HG02852 (cell line): Measurements from ENCODE around the gene GNAL.
"Not testable (repeated sequence)": the region's sequence is repeated elsewhere in the genome, so short reads cannot be mapped to it uniquely, and the experiment has no call there.

Experiments used
- ATAC-seq: cut with Tn5 transposase; IDR thresholded peaks from one replicate; pipeline ENCODE4 v1.9.1; 2021; ENCODE audit warnings: mild to moderate bottlenecking, moderate library complexity; ENCODE audit not compliant: unreplicated experiment

The GNAL gene

DNA sequence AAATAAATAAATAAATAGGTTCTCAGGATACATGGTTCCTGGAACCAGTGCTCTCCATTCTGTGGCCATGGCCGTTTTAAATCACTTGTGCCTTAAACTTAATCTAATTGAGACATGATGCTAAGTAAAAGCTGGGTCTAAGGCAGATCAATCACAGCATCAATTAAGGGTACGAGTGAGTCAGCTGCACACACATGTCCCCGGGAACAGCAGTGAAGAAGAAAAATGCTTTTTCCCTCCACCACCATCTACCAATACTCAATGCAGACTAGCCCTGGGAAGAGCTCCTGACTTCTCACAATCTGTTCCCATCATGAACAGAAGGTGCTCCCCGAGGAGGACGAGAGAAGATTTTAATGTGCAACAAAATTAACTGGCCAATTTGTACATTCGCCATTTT, 155.4 kb downstream of the GNAL start:
- ATAC-seq, result no peak

DNA sequence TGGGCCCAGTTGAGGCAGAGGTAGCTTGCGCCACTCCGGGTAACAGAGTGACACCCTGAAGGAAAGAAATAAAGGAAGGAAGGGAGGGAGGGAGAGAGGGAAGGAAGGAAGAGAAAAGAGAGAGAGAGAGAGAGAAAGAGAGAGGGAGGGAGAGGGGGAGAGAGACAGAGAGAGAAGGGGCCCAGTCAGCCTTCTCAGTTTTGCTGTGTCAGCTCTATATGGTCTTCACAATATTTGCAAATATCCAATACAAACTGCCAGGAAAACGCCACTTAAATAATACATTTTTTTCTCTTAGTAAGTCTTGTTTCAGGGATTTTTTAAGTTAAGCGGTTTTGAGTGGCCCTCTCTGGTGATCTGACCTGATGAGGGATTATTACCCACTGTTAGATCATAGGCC, 156.6 kb downstream of the GNAL start:
- no peak for ATAC-seq

DNA sequence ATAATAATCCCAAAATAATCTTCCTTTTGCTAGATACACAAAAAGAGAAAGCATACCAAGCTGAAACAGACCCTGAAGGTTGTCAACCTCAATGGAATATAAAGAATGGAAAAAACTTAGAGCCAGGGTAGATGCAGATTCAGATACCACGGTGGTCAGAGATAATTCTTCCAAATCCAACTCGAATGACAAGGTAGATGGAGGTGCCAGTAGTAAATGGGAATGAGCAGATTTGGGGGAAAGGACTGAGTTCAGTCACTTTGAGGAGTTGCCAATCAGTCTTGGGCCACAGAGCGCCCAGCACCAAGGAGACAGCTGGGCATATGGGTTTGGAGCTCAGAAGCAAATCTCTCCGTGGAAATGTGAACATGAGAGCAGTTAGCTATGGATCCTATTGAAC, 158.7 kb downstream of the GNAL start:
- no peak for ATAC-seq

DNA sequence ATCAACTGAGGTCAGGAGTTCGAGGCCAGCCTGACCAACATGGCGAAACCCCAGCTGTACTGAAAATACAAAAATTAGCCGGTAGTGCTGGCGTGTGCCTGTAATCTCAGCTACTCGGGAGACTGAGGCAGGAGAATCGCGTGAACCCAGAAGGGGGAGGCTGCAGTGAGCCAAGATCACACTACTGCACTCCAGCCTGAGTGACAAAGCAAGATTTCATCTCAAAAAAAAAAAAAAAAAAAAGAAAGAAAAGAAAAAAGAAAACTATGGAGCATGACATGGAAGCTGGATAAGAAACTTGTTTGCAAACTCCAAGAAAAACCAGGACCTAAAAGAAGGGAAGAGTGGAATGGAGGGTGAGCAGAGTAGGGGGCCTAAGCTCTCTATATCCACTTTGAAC, 160.2 kb downstream of the GNAL start:
- ATAC-seq, result no peak

DNA sequence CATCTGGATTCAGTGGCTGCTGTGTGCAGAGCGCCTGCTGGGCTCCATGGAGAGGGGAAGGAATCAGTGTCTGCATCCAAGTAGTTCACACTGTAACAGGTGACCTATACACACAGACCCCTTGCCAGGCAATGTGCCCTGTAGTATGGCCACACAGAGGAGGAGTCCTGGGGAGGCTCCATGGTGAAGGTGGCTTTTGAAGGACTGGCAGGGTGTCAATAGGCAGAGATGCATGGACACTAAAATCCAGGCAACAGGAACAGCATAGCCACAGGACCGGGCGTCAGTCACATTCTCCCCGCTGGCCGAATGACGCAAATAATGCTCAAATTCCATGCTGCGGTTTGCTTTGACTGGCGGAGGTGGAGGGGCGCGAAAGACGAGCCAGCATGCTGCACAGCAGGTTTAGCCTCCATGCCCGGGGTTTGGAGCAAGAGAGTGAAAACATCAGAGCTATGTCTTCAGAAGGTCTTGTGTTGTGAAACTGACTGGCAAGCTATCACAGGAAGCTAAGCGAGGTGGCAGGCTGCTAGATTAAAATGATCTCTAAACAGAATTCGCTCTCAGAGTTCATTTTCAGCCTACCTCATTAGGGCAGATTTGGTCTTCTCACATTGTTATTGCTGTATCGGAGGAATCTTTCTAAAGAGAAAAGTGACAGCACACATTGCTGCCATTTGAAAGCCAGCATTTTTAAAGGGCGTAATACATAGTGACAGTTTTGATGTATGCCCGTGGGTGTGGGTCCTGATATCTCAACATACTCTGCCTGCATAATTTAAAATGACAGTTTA, 161.0 kb downstream of the GNAL start:
- ATAC-seq, result no peak

DNA sequence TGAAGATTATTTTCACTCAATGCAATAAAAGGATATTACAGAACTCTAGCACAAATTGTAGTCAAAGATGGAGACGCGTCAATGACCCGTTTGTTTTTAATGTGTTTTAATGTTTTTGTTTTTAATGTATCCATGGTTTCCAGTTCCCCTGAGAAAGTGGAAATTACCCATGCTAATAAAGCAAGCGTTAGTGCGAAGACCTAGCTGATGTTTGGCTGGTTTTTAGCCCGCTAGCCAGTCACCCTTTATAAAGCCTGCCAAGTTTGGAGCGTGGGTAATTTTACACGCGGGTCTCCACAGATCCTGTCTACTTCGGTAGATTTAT, 161.7 kb downstream of the GNAL start:
- ATAC-seq, result peak; percentile 39

DNA sequence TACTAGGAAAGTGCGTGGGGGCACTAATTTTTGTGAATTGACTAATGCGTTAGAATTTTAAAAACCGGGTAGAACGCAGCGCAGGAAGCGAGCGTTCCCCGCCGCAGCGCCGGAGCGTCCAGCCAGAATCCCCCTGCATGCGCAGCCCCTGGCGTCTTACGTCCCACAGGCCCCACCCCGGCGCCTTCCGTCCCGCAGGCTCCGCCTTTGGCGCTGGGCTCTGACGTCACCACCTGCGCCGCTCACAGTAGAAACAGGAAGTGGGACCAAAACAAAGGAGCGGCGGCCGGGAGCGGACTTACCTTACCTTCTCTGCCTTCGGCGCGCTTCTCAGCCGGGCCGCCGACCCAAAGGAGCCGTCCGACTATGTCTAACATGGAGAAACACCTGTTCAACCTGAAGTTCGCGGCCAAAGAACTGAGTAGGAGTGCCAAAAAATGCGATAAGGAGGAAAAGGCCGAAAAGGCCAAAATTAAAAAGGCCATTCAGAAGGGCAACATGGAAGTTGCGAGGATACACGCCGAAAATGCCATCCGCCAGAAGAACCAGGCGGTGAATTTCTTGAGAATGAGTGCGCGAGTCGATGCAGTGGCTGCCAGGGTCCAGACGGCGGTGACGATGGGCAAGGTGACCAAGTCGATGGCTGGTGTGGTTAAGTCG, 162.2 kb downstream of the GNAL start, which contains the start of gene CHMP1B:
Gene CHMP1B, plus strand, starts transcription at position 268 of the 660 bp plus-strand sequence. Its CDS starts 99 bp downstream, at position 367.
- peak; percentile 94 for ATAC-seq

DNA sequence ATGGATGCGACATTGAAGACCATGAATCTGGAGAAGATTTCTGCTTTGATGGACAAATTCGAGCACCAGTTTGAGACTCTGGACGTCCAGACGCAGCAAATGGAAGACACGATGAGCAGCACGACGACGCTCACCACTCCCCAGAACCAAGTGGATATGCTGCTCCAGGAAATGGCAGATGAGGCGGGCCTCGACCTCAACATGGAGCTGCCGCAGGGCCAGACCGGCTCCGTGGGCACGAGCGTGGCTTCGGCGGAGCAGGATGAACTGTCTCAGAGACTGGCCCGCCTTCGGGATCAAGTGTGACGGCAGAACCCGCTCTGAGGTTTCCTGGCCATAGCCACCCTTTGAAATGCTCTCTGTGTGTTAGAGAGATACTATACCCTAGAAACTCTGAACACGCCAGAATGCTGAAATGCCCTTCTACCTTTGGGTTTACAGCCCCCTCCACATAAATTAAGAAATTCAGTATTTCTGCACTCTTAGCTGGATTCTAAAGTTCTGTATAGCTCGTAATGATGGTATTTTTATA, 162.8 kb downstream of the GNAL start:
- peak; percentile 14 for ATAC-seq

DNA sequence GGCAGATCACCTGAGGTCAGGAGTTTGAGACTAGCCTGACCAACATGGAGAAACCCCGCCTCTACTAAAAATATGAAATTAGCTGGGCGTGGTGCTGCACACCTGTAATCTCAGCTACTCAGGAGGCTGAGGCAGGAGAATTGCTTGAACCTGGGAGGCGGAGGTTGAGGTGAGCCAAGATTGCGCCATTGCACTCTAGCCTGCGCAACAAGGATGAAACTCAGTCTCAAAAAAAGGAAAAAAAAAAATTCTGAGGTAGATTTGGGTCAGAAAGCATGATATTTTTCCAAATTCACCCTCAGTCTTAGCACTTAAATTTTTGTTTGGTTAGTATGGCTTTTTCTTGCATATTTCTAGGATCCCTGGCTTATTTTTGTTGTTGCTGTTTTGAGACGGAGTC, 165.5 kb downstream of the GNAL start:
- not testable (repeated sequence) for ATAC-seq

DNA sequence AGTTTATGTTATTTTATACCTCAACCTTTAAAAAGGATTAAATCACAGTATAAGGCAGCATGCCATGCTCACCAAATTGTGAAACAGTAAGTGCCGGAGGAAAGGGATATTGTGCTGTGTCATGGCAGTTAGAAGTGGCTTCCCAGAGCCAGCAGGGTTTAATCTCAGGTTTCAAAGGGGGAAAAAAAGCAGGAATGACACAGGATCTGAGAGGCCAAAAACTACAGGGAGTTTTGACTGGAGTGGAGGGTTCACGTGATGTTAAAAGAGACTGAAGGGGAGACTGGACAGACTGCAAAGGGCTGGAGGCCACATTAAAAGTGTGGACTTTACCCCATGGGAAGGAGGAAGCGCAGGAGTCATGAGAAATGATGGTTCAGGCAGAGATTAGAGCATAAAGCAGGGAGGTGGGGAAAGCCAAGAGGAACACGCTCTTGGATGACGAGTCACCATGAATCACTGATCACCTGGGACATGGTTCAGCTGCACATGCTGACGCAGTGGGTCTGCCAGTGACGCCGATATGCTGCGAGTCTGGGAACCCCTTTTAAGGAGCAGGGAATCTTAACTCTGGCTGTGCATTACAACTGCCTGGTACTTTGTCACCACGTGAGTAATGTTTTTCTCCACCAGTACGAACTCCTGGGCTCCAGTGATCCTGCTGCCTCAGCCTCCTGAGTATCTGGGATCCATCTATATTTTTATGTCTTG, 168.3 kb downstream of the GNAL start:
- no peak for ATAC-seq

DNA sequence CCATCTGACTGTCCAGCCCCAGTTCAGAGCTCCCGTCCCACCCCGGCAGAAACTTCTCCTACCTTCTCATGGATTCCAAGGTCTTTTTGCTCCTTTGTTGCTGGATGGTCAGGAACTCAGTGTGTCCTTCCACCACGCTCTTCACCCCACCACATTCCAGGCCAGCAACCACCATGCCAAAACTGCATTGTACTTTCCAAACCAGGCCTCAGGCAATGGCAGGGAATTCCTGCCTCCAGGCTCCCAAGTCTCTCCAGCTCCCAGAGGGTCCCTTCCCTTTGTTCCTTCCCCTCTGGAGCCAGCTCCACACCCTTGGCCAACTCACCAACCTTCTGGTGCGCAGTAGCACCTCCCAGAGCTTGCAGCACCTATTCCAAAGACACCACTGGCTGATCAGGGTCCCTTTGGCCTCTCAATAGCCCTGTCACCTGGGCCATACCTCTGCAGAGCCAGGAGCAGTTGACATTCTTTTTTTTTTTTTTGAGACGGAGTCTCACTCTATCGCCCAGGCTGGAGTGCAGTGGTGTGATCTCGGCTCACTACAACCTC, 170.3 kb downstream of the GNAL start:
- ATAC-seq, result no peak

DNA sequence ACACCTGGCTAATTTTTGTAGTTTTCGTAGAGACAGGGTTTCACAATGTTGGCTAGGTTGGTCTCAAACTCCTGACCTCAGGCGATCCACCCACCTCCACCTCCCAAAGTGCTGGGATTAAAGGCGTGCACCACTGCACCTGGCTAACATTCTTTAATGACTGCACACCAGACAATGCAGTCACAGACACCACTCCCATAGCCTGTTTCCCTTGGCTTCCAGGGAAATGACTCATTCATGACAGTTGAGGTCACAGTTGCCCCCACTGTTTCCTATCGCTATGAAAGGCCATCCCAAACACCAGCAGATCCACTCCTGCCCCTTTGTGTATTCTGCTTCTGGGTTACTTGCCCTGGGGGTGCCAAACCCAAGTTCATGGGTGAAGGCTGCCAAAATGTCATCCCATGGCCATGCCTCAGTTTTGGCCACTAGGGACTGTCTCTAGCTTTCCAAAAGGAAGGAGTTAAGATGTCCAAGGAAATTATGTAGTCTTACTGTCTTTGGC, 170.9 kb downstream of the GNAL start:
- no peak for ATAC-seq

DNA sequence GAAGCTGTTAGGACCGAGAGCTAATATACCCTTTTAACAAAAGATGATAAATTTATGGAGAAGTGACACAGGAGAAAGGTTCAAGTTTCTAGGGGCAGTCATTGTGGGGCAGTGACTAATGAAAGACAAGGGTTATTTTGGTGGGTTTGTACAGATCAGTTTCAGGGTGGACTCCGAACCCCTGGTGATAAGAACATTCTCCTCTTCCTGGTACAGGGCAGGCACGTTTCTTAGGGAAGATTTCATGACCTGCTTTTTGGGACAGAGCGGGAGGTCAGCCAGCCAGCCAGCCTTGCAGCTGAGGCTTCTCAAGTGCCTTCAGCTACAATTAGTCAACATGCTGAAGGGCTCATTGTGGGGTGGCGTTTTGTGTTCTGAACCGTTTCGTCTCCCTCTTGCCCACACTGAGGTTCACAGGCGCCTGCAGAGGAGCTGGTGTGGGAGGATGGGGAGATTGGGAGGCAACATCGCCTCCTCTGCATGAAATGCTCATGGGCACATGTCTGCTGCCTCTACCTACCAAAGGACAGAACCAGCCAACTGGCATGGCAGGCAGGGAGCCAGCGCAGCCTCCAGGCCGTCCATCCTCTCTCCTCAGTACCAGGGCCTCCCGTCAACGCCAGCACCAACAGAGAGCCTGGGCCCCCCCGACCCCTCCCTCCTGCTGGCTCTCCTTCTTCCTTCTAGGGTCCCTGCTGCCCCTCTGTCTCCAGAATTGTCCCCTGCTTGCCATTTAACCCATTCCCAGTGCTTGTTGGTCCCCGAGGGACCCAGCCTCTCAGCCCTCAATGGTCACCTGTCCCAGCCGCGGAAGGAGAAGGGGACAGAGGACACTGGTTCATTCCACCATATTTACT, 171.8 kb downstream of the GNAL start:
- no peak for ATAC-seq

DNA sequence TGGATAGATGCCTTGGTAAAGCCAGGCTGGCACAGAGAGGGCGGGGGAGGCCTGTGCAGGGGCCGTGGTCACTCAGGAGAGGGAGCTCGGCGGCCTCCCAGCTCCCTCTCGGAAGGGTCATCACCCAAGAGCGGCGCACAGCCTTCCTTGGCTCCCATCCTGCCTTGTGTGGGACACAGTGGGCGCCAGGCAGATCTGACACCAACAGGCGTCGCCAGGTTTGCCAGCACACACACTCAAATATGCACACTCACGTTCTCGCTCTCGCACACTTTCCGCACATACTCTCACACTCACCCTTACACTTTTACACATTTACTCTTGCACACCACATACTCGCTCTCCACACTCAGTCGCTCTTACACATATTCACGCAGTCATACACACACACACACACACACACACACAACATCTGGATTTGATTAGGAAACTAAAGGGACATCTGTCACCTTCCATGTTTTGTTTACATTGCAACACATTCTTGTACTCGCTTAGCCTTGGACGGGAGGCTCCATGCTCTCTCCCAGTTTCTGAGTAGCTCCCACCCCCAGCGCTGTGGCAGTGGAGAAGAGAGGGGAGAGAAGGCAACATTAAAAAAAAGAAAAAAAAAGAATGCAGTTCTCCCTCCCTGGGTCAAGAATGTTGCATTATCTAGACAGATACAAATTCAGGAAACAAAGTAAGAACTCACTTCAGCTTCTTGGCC, 172.7 kb downstream of the GNAL start:
- no peak for ATAC-seq

DNA sequence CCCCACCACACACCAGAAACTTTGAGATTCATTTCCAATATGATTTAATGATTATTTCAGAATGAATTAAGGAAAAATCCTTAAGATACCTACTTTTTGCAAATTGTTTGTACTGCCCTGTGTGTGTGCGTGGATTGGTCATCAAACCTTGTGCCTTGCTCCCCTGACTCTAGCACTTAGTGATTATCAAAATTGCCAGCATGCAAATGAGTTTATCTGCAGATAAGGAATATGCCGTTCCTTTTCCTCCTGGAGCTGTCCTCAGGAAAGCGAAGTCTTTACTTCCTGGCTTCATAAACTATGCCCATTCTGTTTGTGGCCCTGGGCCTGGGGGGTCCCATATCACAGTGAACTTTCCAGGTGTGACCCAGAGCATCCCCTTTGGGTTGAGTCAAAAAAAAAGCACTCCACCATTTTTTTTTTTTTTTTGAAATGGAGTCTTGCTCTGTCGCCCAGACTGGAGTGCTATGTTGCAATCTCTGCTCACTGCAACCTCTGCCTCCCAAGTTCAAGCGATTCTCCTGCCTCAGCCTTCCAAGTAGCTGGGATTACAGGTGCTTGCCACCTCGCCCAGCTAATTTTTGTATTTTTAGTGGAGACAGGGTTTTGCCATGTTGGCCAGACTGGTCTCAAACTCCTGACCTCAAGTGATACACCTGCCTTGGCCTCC, 173.5 kb downstream of the GNAL start:
- no peak for ATAC-seq

DNA sequence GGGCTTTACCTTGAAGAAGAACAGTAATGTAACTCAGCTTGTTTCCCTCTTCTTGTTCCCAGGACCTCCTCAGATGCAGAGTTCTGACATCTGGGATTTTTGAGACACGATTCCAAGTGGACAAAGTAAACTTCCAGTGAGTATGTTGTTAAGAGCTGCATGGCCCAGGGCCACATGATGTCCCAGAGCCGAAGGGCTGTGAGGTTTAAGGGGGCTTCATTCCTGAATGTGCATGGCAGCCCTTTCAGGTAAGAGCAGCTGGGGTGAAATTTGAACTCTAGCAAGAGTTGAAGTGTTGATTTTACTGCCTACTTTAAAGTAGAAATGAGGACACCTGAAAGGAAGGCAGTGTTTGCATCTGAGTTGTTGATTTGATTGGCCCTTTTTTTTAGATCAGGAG, 175.4 kb downstream of the GNAL start:
- no peak for ATAC-seq

DNA sequence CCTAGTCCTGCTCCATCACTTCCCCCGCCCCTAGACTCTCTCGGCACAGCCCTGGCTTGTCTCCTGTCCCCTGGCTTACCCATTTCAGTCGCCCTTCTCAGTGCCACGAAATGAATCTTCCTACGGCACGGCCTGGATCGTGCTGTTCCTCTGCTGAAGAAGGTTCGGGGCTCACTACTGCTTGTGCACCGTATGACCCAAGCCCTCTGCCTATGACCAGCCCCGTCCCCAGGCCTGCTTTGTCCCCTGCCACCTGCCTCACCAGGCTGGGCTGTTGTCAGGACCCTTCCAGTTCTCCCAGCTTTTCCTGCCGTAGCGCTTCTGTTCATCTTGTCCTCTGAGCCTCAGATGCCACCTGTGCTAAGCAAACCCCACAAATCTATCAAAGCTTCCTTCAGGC, 176.0 kb downstream of the GNAL start:
- ATAC-seq, result no peak

DNA sequence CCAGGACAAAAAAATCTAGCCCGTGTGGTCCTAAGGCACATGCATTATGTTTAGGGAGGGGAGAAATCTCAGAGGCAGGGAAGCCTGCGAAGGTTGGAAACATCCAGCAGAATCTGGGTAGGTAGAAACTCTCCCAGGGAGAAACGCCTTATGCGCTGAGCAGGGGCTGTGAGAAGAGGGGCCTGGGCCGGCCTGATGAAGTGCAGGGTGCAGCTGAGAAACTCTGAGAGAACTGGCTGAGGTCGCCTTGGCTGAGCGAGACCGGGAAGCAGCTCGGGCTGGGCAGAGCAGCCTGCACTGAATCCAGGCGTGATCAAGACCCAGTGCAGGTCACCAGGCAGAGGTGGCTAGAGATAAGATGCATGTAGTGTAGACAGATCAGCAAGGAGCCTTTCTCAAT, 177.3 kb downstream of the GNAL start:
- no peak for ATAC-seq

DNA sequence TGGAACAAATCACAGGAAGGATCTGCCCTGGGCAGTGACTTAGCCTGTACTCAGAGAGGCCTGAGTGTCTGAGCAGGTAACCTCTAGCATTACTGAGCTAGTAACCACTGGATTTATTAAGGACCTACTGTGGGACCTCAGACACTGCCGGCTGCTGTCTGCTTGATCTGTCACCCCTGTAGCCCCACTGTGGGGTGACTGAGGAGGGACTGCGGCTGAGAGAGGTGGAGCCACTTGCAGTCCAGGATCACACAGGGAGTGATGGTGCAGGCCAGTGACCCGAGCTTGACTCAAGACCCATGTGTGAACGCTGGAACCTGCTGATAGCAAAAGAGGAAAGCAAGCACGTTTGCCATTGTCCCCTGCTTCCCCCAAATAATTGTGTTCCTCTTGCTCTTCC, 177.7 kb downstream of the GNAL start:
- no peak for ATAC-seq
